DMS114 treated with DMSO at 0.1 percent for 48 hours (cell line): Measurements from ENCODE around the gene AADACL4.

Source experiments
- DNase-seq: peaks from one replicate; lab custom pipeline; 2025; ENCODE audit not compliant: unreplicated experiment; lab: John Stamatoyannopoulos, UW

The AADACL4 gene

GRCh38 chr1:12610941-12611340, 32.9 kb upstream of the AADACL4 start:
- DNase-seq, result no peak

GRCh38 chr1:12613180-12613579, 30.7 kb upstream of the AADACL4 start:
- DNase-seq, result no peak

- DNase-seq, result no peak
Observed at GRCh38 chr1:12614402-12615158, 29.3 kb upstream of the AADACL4 start.

- no peak for DNase-seq
Observed at GRCh38 chr1:12615159-12615864, 28.6 kb upstream of the AADACL4 start.

- DNase-seq, result no peak
Observed at GRCh38 chr1:12615865-12616708, 27.8 kb upstream of the AADACL4 start.

- no peak for DNase-seq
Observed at GRCh38 chr1:12616709-12617373, 27.0 kb upstream of the AADACL4 start.

- DNase-seq, result no peak
Observed at GRCh38 chr1:12617511-12617900, 26.4 kb upstream of the AADACL4 start.

- peak; percentile 42 for DNase-seq
Observed at GRCh38 chr1:12617901-12618660, 25.8 kb upstream of the AADACL4 start, which contains the start of gene DHRS3. Gene DHRS3, minus strand, starts transcription at chr1:12618210. Its CDS starts 862 bp downstream, at chr1:12617348.

GRCh38 chr1:12618661-12618964, 25.3 kb upstream of the AADACL4 start:
- DNase-seq, result no peak

- DNase-seq, result no peak
Observed at GRCh38 chr1:12618965-12619791, 24.7 kb upstream of the AADACL4 start.

GRCh38 chr1:12619792-12620487, 23.9 kb upstream of the AADACL4 start:
- peak; percentile 76 for DNase-seq

GRCh38 chr1:12620488-12620865, 23.4 kb upstream of the AADACL4 start:
- DNase-seq, result no peak

GRCh38 chr1:12620931-12621330, 23.0 kb upstream of the AADACL4 start:
- no peak for DNase-seq

GRCh38 chr1:12621346-12622335, 22.2 kb upstream of the AADACL4 start:
- no peak for DNase-seq

GRCh38 chr1:12622506-12622905, 21.4 kb upstream of the AADACL4 start:
- DNase-seq, result no peak

- DNase-seq, result no peak
Observed at GRCh38 chr1:12625276-12625675, 18.6 kb upstream of the AADACL4 start.

- no peak for DNase-seq
Observed at GRCh38 chr1:12626888-12627287, 17.0 kb upstream of the AADACL4 start.

GRCh38 chr1:12627296-12627695, 16.6 kb upstream of the AADACL4 start:
- DNase-seq, result no peak
